Measurements from ENCODE around the gene HSD17B12. TPM values are rescaled to one million over a fixed set of nuclear protein-coding genes. Genes with fewer than 3 reads are reported as not detected.

Gene HSD17B12
- total and polyA plus RNA-seq, 7 experiments from 2014 or later, result 20.3 to 39.5 (median 24.7) TPM

GRCh38 chr11:43747130-43747802 lies 66.7 kb downstream of the HSD17B12 start:
- DNase-seq (no peak), ATAC-seq (no peak)
- Mint-ChIP-seq H3K4me3 (no peak overlapping the region), H3K27ac (no peak overlapping the region), H3K4me1 (peaks cover 0 to 7% (median 0%) of the 10 kb centered on the region in 7 donors), H3K27me3 (no peaks in the 10 kb centered on the region), H3K9me3 (peaks cover 6 to 42% (median 16%) of the 10 kb centered on the region in 11 donors), H3K36me3 (peaks cover 23 to 55% (median 52%) of the 10 kb centered on the region in 5 donors)
- H3K4me3 ChIP-seq (ENCODE audit: low read length), result no peak overlapping the region
- peaks cover 0 to 6% (median 0%) of the 10 kb centered on the region in 3 experiments for H3K9me3 ChIP-seq (ENCODE audit: control insufficient read depth in 2 of 3, low read length in 3 of 3)
- no peak overlapping the region for H3K27ac ChIP-seq (ENCODE audit: low read depth, low read length)
- H3K36me3 ChIP-seq (ENCODE audit: control insufficient read depth in 2 of 3, insufficient read depth in 3 of 3, low read length in 3 of 3), result peaks cover 0 to 5% (median 0%) of the 10 kb centered on the region in 3 experiments
- ChIA-PET CTCF (no interaction called here), POLR2A (no interaction called here)
- intact Hi-C loops (cut with micrococcal nuclease), result no loop called here
- no peaks in the 10 kb centered on the region for H3K27me3 ChIP-seq (ENCODE audit: control insufficient read depth in 2 of 2, insufficient read depth in 2 of 2, low read length in 2 of 2)
- H3K4me1 ChIP-seq (ENCODE audit: control insufficient read depth in 2 of 2, insufficient read depth in 2 of 2, low read length in 2 of 2), result no peaks in the 10 kb centered on the region

- peaks cover 0 to 5% (median 0%) of the 10 kb centered on the region in 3 experiments for H3K36me3 ChIP-seq (ENCODE audit: control insufficient read depth in 2 of 3, insufficient read depth in 3 of 3, low read length in 3 of 3)
- H3K9me3 ChIP-seq (ENCODE audit: control insufficient read depth in 2 of 3, low read length in 3 of 3), result peaks cover 0 to 5% (median 0%) of the 10 kb centered on the region in 3 experiments
- H3K27me3 ChIP-seq (ENCODE audit: control insufficient read depth in 2 of 2, insufficient read depth in 2 of 2, low read length in 2 of 2), result no peaks in the 10 kb centered on the region
- no peak overlapping the region for H3K4me3 ChIP-seq (ENCODE audit: low read length)
- Mint-ChIP-seq H3K4me1 (peaks cover 0 to 7% (median 0%) of the 10 kb centered on the region in 7 donors), H3K27me3 (no peaks in the 10 kb centered on the region), H3K27ac (no peak overlapping the region), H3K9me3 (peaks cover 6 to 34% (median 15%) of the 10 kb centered on the region in 11 donors), H3K4me3 (no peak overlapping the region), H3K36me3 (peaks cover 22 to 51% (median 43%) of the 10 kb centered on the region in 5 donors)
- no peak overlapping the region for H3K27ac ChIP-seq (ENCODE audit: low read depth, low read length)
- CTCF ChIA-PET, result no interaction called here
- POLR2A ChIA-PET, result no interaction called here
- no peak for ATAC-seq
- no peaks in the 10 kb centered on the region for H3K4me1 ChIP-seq (ENCODE audit: control insufficient read depth in 2 of 2, insufficient read depth in 2 of 2, low read length in 2 of 2)
- intact Hi-C loops (cut with micrococcal nuclease), result no loop called here
- no peak for DNase-seq
Observed at GRCh38 chr11:43748095-43748494, 67.6 kb downstream of the HSD17B12 start.

- Histone ChIP-seq H3K27ac (ENCODE audit: low read depth, low read length) (no peak overlapping the region), H3K27me3 (ENCODE audit: control insufficient read depth in 2 of 2, insufficient read depth in 2 of 2, low read length in 2 of 2) (no peaks in the 10 kb centered on the region), H3K36me3 (ENCODE audit: control insufficient read depth in 2 of 3, insufficient read depth in 3 of 3, low read length in 3 of 3) (no peaks in the 10 kb centered on the region), H3K9me3 (ENCODE audit: control insufficient read depth in 2 of 3, low read length in 3 of 3) (no peaks in the 10 kb centered on the region), H3K4me3 (ENCODE audit: low read length) (no peak overlapping the region), H3K4me1 (ENCODE audit: control insufficient read depth in 2 of 2, insufficient read depth in 2 of 2, low read length in 2 of 2) (no peaks in the 10 kb centered on the region)
- Mint-ChIP-seq H3K27me3 (no peaks in the 10 kb centered on the region), H3K4me3 (no peak overlapping the region), H3K27ac (no peak overlapping the region), H3K36me3 (peaks cover 13 to 48% (median 44%) of the 10 kb centered on the region in 5 donors), H3K4me1 (peaks cover 0 to 6% (median 0%) of the 10 kb centered on the region in 7 donors), H3K9me3 (peaks cover 2 to 14% (median 5%) of the 10 kb centered on the region in 11 donors)
- POLR2A ChIA-PET, result no interaction called here
- DNase-seq, result no peak
- CTCF ChIA-PET, result no interaction called here
- intact Hi-C loops (cut with micrococcal nuclease), result no loop called here
- no peak for ATAC-seq
Observed at GRCh38 chr11:43751726-43752125, 71.2 kb downstream of the HSD17B12 start.

GRCh38 chr11:43756575-43756974 lies 76.0 kb downstream of the HSD17B12 start:
- Histone ChIP-seq H3K27me3 (ENCODE audit: control insufficient read depth in 2 of 2, insufficient read depth in 2 of 2, low read length in 2 of 2) (no peaks in the 10 kb centered on the region), H3K4me1 (ENCODE audit: control insufficient read depth in 2 of 2, insufficient read depth in 2 of 2, low read length in 2 of 2) (no peaks in the 10 kb centered on the region), H3K4me3 (ENCODE audit: low read length) (no peak overlapping the region), H3K27ac (ENCODE audit: low read depth, low read length) (no peak overlapping the region), H3K36me3 (ENCODE audit: control insufficient read depth in 2 of 3, insufficient read depth in 3 of 3, low read length in 3 of 3) (no peaks in the 10 kb centered on the region), H3K9me3 (ENCODE audit: control insufficient read depth in 2 of 3, low read length in 3 of 3) (no peaks in the 10 kb centered on the region)
- Mint-ChIP-seq H3K27me3 (no peaks in the 10 kb centered on the region), H3K9me3 (peaks cover 0 to 2% (median 0%) of the 10 kb centered on the region in 11 donors), H3K4me3 (no peak overlapping the region), H3K36me3 (peaks cover 3 to 54% (median 53%) of the 10 kb centered on the region in 5 donors), H3K4me1 (no peaks in the 10 kb centered on the region), H3K27ac (no peak overlapping the region)
- intact Hi-C loops (cut with micrococcal nuclease), result no loop called here
- POLR2A ChIA-PET, result no interaction called here
- DNase-seq, result no peak
- CTCF ChIA-PET, result no interaction called here
- no peak for ATAC-seq

GRCh38 chr11:43758927-43759326 lies 78.4 kb downstream of the HSD17B12 start:
- Mint-ChIP-seq H3K27ac (no peak overlapping the region), H3K9me3 (peaks cover 0 to 12% (median 2%) of the 10 kb centered on the region in 11 donors), H3K36me3 (peaks cover 1 to 66% (median 56%) of the 10 kb centered on the region in 5 donors), H3K4me1 (no peaks in the 10 kb centered on the region), H3K4me3 (no peak overlapping the region), H3K27me3 (no peaks in the 10 kb centered on the region)
- no peak overlapping the region for H3K27ac ChIP-seq (ENCODE audit: low read depth, low read length)
- POLR2A ChIA-PET, result no interaction called here
- no peak for DNase-seq
- H3K4me3 ChIP-seq (ENCODE audit: low read length), result no peak overlapping the region
- no peak for ATAC-seq
- no peaks in the 10 kb centered on the region for H3K27me3 ChIP-seq (ENCODE audit: control insufficient read depth in 2 of 2, insufficient read depth in 2 of 2, low read length in 2 of 2)
- no peaks in the 10 kb centered on the region for H3K36me3 ChIP-seq (ENCODE audit: control insufficient read depth in 2 of 3, insufficient read depth in 3 of 3, low read length in 3 of 3)
- H3K9me3 ChIP-seq (ENCODE audit: control insufficient read depth in 2 of 3, low read length in 3 of 3), result no peaks in the 10 kb centered on the region
- intact Hi-C loops (cut with micrococcal nuclease), result no loop called here
- CTCF ChIA-PET, result no interaction called here
- no peaks in the 10 kb centered on the region for H3K4me1 ChIP-seq (ENCODE audit: control insufficient read depth in 2 of 2, insufficient read depth in 2 of 2, low read length in 2 of 2)

- ChIA-PET CTCF (interaction anchor here (1.3 kb wide), 1 partner anchor 15 kb away, joined by 4 read pairs; no protein-coding TSS in a partner anchor), POLR2A (no interaction called here)
- H3K27me3 ChIP-seq (ENCODE audit: control insufficient read depth in 2 of 2, insufficient read depth in 2 of 2, low read length in 2 of 2), result no peaks in the 10 kb centered on the region
- Mint-ChIP-seq H3K36me3 (peaks cover 9 to 68% (median 59%) of the 10 kb centered on the region in 5 donors), H3K4me3 (no peak overlapping the region), H3K27me3 (no peaks in the 10 kb centered on the region), H3K27ac (no peak overlapping the region), H3K4me1 (no peaks in the 10 kb centered on the region), H3K9me3 (peaks cover 0 to 31% (median 12%) of the 10 kb centered on the region in 11 donors)
- DNase-seq (no peak), ATAC-seq (no peak)
- no peaks in the 10 kb centered on the region for H3K4me1 ChIP-seq (ENCODE audit: control insufficient read depth in 2 of 2, insufficient read depth in 2 of 2, low read length in 2 of 2)
- H3K36me3 ChIP-seq (ENCODE audit: control insufficient read depth in 2 of 3, insufficient read depth in 3 of 3, low read length in 3 of 3), result no peaks in the 10 kb centered on the region
- H3K4me3 ChIP-seq (ENCODE audit: low read length), result no peak overlapping the region
- intact Hi-C loops (cut with micrococcal nuclease), result no loop called here
- H3K27ac ChIP-seq (ENCODE audit: low read depth, low read length), result no peak overlapping the region
- peaks cover 0 to 7% (median 0%) of the 10 kb centered on the region in 3 experiments for H3K9me3 ChIP-seq (ENCODE audit: control insufficient read depth in 2 of 3, low read length in 3 of 3)
Observed at GRCh38 chr11:43760902-43761301, 80.4 kb downstream of the HSD17B12 start.

GRCh38 chr11:43765194-43765593 lies 84.7 kb downstream of the HSD17B12 start:
- CTCF ChIA-PET, result interaction anchor here (0.6 kb wide), 1 partner anchor 88 kb away, joined by 5 read pairs; no protein-coding TSS in a partner anchor
- intact Hi-C loops (cut with micrococcal nuclease), result no loop called here
- ATAC-seq (no peak), DNase-seq (no peak)
- POLR2A ChIA-PET, result interaction anchor here (0.5 kb wide), 1 partner anchor 47 kb away, joined by 3 read pairs; no protein-coding TSS in a partner anchor
- Histone ChIP-seq H3K9me3 (ENCODE audit: control insufficient read depth in 2 of 3, low read length in 3 of 3) (peaks cover 0 to 7% (median 0%) of the 10 kb centered on the region in 3 experiments), H3K27me3 (ENCODE audit: control insufficient read depth in 2 of 2, insufficient read depth in 2 of 2, low read length in 2 of 2) (no peaks in the 10 kb centered on the region), H3K27ac (ENCODE audit: low read depth, low read length) (no peak overlapping the region), H3K4me1 (ENCODE audit: control insufficient read depth in 2 of 2, insufficient read depth in 2 of 2, low read length in 2 of 2) (no peaks in the 10 kb centered on the region), H3K4me3 (ENCODE audit: low read length) (no peak overlapping the region), H3K36me3 (ENCODE audit: control insufficient read depth in 2 of 3, insufficient read depth in 3 of 3, low read length in 3 of 3) (no peaks in the 10 kb centered on the region)
- peaks cover 9 to 69% (median 63%) of the 10 kb centered on the region in 5 donors for H3K36me3 Mint-ChIP-seq
- no peaks in the 10 kb centered on the region for H3K27me3 Mint-ChIP-seq
- H3K27ac Mint-ChIP-seq, result no peak overlapping the region
- no peaks in the 10 kb centered on the region for H3K4me1 Mint-ChIP-seq
- H3K4me3 Mint-ChIP-seq, result no peak overlapping the region
- peaks cover 2 to 36% (median 17%) of the 10 kb centered on the region in 11 donors for H3K9me3 Mint-ChIP-seq
